Stimulated activated CD4-positive, alpha-beta T cell treated with anti-CD3 and anti-CD28 coated beads, Interleukin-12 subunit alpha, Interleukin-12 subunit beta, amount 100 ng/mL, for 4 hours (primary cell): ENCODE data around the gene RRBP1.

Experiments
- DNase-seq: peaks from one replicate; pipeline ENCODE4 v3.0.0-alpha.2; 2020

The RRBP1 gene

DNA sequence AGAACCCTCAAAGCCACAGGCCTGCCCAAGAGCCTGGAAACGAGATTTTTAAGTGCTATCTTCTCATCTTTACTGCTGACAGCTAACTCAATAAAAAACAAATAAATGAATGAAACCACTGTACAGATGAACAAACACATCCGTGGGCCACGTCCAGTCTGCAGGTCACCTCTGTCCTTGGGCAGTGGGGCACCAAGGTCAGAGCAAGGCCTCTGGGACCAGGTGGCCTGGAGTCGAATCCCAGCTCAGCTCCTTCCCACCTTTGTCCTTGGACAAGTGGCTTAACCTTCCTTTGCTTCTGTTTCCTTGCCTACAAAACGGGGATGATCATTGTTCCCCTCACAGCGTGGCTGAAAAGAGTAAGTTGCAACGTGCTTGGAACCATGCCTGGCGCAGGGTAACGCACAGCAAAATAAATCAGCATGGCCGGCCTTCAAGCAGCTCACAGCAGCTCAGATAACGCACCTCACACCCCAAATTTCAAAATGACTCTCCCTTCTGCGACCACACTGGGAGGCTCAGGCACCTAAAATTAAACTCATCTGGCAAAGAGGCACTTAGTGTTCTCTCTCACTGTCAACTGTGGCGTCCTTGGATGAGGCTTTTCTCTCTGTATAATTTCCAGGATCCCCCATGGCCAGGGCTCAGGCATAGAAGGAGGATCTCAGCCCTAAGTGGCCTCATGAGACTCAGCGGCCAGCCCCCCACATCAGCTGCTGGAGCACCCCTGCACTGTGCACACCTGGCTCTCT, 35.7 kb downstream of the RRBP1 start:
- no peak for DNase-seq

GRCh38 chr20:17645546-17646208, 36.4 kb downstream of the RRBP1 start:
- no peak for DNase-seq

DNA sequence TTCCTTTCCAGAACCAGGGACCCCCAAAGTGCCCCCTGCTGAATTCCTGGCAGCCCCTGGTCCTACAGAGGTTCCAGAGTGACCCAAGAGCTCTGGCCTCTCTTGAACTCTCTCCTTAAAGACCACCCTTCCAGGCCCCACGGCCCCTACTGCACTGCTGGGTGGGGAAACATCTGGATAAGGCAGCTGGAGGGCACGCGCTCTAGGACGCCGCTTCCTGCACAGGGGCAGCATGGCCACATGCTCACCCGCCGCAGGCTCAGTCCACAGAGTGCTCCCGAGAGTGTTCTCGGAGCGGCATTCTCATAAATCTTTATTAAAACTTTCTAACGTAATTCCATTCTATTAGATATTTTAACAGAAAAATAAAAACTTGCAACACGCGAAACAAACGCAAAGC, 37.0 kb downstream of the RRBP1 start:
- DNase-seq, result no peak

- no peak for DNase-seq
Observed at GRCh38 chr20:17644451-17644850, 37.6 kb downstream of the RRBP1 start.

DNA sequence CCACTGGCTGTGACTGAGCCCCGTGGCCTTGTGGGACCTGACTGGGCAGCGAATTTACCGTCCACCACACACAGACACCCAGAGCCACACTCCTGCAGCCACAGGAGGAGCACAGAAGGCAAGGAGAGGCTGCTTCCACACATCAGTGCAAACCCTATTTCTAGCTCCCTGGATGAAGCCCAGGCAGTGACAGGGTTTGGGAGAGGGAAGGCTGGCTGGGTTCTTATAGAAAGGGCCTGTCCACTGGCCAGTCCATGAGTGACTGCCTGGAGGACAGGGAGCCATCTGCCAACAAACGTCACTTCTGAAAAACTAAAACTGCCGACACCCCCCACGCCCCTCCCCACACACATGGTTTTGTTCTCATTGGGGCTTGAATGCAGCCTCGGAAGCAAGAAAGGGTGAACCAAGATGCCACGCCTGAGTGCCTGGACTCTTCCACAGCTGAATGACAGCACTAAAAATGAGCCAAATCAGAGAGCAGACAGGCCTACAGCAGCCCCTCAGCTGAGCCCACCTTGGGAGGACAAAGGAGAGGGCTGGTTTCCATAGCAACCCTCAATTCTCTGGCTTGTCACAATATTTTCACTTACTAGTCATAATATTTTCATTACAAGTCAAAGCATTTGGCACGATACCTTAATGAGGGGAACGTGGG, 38.4 kb downstream of the RRBP1 start:
- no peak for DNase-seq

- DNase-seq, result no peak
Observed at GRCh38 chr20:17642404-17643269, 39.4 kb downstream of the RRBP1 start.

DNA sequence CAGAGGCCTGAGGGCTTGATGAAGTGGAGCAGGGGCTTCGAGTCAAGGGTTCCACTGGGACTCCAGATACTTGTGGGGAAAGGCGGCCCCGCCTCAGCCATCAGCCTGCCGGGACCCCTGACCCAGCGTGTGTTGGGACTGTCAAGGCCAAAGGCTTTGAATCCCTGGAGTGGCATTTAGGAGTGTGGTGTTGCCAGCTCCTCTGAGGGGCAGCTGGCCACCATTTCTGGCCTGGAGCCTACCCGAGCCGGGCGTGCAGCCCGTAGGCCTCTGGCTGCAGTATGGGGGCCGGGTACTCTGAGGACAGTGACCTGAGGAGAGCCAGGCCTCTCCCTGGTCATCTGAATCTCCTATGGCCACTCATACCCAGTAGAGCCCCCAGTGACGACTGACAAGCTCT, 40.0 kb downstream of the RRBP1 start:
- DNase-seq, result no peak

GRCh38 chr20:17641520-17641964, 40.5 kb downstream of the RRBP1 start:
- no peak for DNase-seq

DNA sequence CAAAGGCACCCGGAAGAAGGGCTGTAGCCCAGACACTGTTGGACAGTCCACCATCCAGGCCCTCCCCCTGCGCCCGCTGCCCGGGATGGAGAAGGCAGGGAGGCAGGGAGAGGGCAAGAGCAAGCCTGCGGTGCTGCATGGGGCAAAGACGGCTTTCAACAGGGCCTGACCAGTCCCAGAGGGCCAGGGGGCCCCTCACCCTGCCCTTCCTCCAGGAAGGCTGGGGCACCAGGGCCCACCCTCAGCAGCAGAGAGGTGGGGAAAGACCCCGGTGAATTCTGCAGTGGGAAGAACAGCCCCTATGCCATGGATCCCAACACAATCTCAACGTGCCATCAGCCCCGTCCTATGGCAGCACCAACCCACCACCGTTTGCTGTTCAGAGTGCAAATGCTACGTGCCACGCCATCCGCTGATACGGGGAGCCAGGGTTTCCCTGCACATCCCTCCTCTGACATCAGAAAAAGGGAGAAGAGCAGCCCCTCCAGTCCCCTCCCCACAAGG, 41.1 kb downstream of the RRBP1 start:
- no peak for DNase-seq

DNA sequence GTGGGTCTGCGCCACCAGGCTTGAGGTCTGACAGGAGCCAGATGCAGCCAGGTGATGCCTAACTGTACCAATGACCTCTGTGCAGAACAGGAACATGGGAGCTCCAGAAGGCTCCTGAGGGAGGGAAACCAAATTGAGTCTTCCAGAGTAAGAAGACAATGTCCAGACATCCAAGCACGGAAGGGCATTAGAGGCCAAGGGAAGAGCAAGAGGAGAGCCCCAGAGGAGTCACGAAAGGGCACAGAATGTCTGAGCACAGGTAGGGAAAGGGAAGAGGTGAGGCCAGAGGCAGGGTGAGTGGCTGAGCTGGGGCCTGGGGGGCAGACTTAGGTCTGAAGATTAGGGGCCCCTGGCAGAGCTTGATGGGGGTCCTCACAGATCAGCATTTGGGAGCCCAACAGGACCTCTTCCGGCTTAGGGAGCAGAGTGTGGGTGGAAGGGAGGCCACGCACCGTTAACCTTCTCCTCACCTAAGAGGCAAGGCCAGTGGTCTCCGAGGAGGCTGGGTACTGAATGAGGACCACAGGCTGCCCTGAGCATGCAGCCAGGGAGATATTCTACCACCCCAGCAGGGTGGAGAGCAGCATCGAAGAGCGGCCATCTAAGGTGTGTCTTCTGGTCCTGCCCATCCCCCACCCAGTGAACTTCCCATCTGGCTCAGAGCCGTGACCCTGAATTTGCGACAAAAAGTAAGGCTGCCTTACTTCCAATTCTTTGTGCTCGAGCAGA, 41.7 kb downstream of the RRBP1 start:
- DNase-seq, result no peak

- no peak for DNase-seq
Observed at GRCh38 chr20:17638835-17639407, 43.1 kb downstream of the RRBP1 start.

- no peak for DNase-seq
Observed at GRCh38 chr20:17637985-17638640, 43.9 kb downstream of the RRBP1 start.

DNA sequence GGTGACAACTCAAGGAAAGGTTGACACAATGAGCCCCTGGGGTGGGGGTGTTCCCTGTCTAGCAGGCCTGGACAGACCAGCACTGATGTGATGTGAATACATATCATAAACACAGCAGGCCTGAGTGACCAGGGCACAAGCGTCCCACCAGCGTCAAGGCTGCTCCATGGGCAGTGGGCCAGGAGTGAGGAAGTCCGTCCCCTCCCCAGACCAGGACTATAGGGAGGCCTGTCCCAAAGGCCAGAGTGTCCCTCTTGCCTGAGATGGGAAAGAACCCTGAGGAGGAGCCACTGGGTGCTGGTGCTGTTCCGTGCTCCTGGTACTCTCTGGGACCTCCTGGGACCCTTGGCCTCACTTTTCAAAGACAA, 44.6 kb downstream of the RRBP1 start:
- no peak for DNase-seq

GRCh38 chr20:17636523-17637412, 45.3 kb downstream of the RRBP1 start:
- DNase-seq, result no peak

DNA sequence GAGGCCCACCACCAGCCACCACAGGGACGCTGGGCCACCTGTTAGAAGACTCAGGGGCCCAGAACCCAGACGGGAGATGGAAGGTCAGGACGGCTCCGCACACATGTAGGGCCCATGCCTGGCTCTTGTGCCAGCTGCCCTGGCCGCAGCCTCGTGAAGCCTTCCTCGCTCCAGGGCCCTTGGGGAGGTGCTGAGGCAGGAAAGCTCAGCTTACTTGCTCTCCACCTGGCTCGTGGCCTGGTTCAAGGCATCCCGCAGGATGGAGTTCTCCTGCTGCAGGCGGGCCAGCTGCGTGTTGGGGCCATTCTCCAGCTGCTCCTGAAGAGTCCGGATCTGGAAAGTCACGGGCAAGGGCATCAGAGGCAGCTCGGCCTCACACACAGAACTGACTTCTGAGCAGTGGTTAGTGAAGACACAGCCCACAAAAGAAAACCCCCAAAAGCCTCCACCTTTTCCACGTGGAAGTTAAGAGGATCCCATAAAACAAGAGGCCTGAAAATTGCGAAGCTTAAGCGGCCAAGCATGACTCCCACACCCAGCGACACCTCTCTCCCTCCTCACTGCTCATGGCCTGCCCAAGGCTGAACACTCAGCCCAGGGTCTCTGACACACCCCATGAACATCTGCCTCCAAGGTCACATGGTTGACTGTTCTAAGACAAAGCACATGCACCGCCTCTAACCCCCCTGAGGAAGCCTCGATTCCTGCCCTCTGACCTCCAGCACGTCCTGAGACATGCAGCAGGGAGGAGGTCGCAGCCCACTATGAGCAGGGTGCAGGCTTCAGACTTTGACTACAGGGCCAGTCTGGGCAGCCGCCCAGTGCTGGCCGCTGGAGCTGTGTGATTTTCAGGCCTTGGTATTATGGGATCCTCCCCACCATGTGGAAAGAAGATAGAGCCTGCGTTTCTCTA, 46.5 kb downstream of the RRBP1 start:
- no peak for DNase-seq

GRCh38 chr20:17634661-17635331, 47.2 kb downstream of the RRBP1 start:
- no peak for DNase-seq

- DNase-seq, result no peak
Observed at GRCh38 chr20:17633850-17634500, 48.1 kb downstream of the RRBP1 start.
